H9 (cell line): ENCODE data around the gene MXRA5. TPM values are rescaled to one million over a fixed set of nuclear protein-coding genes. Genes with fewer than 3 reads are reported as not detected.

Source experiments
- DNase-seq: peaks from one replicate; pipeline ENCODE4 v3.0.0-alpha.2; 2017
- H2AFZ ChIP-seq: one replicate; pipeline ENCODE4 v1.6.1; 2013; ENCODE audit warnings: mild to moderate bottlenecking, low read length, control low read depth, moderate library complexity
- H2AK5ac ChIP-seq: 2 replicates; pipeline ENCODE4 v1.6.1; 2013; ENCODE audit warnings: low read length, control low read depth, mixed read lengths; ENCODE audit not compliant: insufficient read length
- H2BK120ac ChIP-seq: one replicate; pipeline ENCODE4 v1.6.1; 2013; ENCODE audit warnings: low read depth, mild to moderate bottlenecking, low read length, control low read depth, inconsistent platforms; ENCODE audit not compliant: poor library complexity, severe bottlenecking
- H2BK12ac ChIP-seq: 2 replicates; pipeline ENCODE4 v1.6.1; 2013; ENCODE audit warnings: low read length, control low read depth, mixed read lengths, low read depth; ENCODE audit not compliant: insufficient read length
- H2BK15ac ChIP-seq: 2 replicates; pipeline ENCODE4 v1.6.1; 2013; ENCODE audit warnings: low read depth, low read length, control low read depth
- H2BK20ac ChIP-seq: one replicate; pipeline ENCODE4 v1.6.1; 2013; ENCODE audit warnings: low read depth, mild to moderate bottlenecking, low read length, control low read depth, inconsistent platforms; ENCODE audit not compliant: poor library complexity, severe bottlenecking
- H2BK5ac ChIP-seq: 2 replicates; pipeline ENCODE4 v1.6.1; 2013; ENCODE audit warnings: low read length, control low read depth, mixed read lengths; ENCODE audit not compliant: insufficient read length
- H3K14ac ChIP-seq: 2 replicates; pipeline ENCODE4 v1.6.1; 2013; ENCODE audit warnings: low read length, control low read depth; ENCODE audit not compliant: insufficient read depth
- H3K18ac ChIP-seq: 2 replicates; pipeline ENCODE4 v1.6.1; 2013; ENCODE audit warnings: low read depth, mild to moderate bottlenecking, mixed read lengths, low read length, control low read depth; ENCODE audit not compliant: insufficient read length
- H3K23ac ChIP-seq: 2 replicates; pipeline ENCODE4 v1.6.1; 2013; ENCODE audit warnings: low read length, control low read depth, mixed read lengths, low read depth; ENCODE audit not compliant: insufficient read length
- H3K23me2 ChIP-seq: 2 replicates; pipeline ENCODE4 v1.6.1; 2013; ENCODE audit warnings: low read depth, mild to moderate bottlenecking, mixed read lengths, low read length, control low read depth; ENCODE audit not compliant: insufficient read length, poor library complexity, severe bottlenecking
- H3K27ac ChIP-seq: 2 replicates; pipeline ENCODE4 v1.5.1; 2013; ENCODE audit warnings: low read length, control low read depth, mixed read lengths, low read depth; ENCODE audit not compliant: insufficient read length
- H3K27me3 ChIP-seq: 2 replicates; pipeline ENCODE4 v1.6.1; 2013; ENCODE audit warnings: low read length, control low read depth, inconsistent platforms; ENCODE audit not compliant: insufficient read depth
- H3K4ac ChIP-seq: 2 replicates; pipeline ENCODE4 v1.6.1; 2013; ENCODE audit warnings: low read depth, mild to moderate bottlenecking, control low read depth, inconsistent platforms, low read length, moderate library complexity
- H3K4me1 ChIP-seq: 2 replicates; pipeline ENCODE4 v1.6.1; 2013; ENCODE audit warnings: low read length, control low read depth, inconsistent platforms; ENCODE audit not compliant: insufficient read depth
- H3K4me2 ChIP-seq: 2 replicates; pipeline ENCODE4 v1.6.1; 2013; ENCODE audit warnings: low read length, control low read depth, mixed read lengths; ENCODE audit not compliant: insufficient read length, insufficient read depth
- H3K56ac ChIP-seq: 2 replicates; pipeline ENCODE4 v1.6.1; 2013; ENCODE audit warnings: low read depth, mild to moderate bottlenecking, mixed read lengths, low read length, control low read depth; ENCODE audit not compliant: insufficient read length
- H3K79me1 ChIP-seq: 2 replicates; pipeline ENCODE4 v1.6.1; 2013; ENCODE audit warnings: low read depth, mild to moderate bottlenecking, moderate library complexity, low read length, control low read depth, inconsistent platforms; ENCODE audit not compliant: insufficient read depth, poor library complexity, severe bottlenecking
- H3K79me2 ChIP-seq: 2 replicates; pipeline ENCODE4 v1.6.1; 2013; ENCODE audit warnings: low read length, control low read depth, inconsistent platforms; ENCODE audit not compliant: insufficient read depth
- H3K9ac ChIP-seq: 2 replicates; pipeline ENCODE4 v1.6.1; 2013; ENCODE audit warnings: low read length, control low read depth, mixed read lengths; ENCODE audit not compliant: insufficient read length; ENCODE audit errors: extremely low read depth
- H3K9me3 ChIP-seq: one replicate; pipeline ENCODE4 v1.6.1; 2013; ENCODE audit warnings: low read depth, low read length, inconsistent platforms; ENCODE audit not compliant: control insufficient read depth
- H3T11ph ChIP-seq: one replicate; pipeline ENCODE4 v1.6.1; 2013; ENCODE audit warnings: mild to moderate bottlenecking, low read length, control low read depth, inconsistent platforms
- H4K20me1 ChIP-seq: one replicate; pipeline ENCODE4 v1.6.1; 2013; ENCODE audit not compliant: control insufficient read depth, insufficient read length, insufficient read depth
- H4K5ac ChIP-seq: 2 replicates; pipeline ENCODE4 v1.6.1; 2013; ENCODE audit warnings: low read depth, mild to moderate bottlenecking, mixed read lengths, low read length, control low read depth; ENCODE audit not compliant: insufficient read length
- H4K8ac ChIP-seq: replicated peaks from 2 replicates; pipeline ENCODE4 v1.6.1; 2013; ENCODE audit warnings: low read length, control low read depth, mixed read lengths, low read depth; ENCODE audit not compliant: insufficient read length
- H4K91ac ChIP-seq: 2 replicates; pipeline ENCODE4 v1.6.1; 2013; ENCODE audit warnings: low read depth, mild to moderate bottlenecking, moderate library complexity, mixed read lengths, low read length, control low read depth; ENCODE audit not compliant: insufficient read length
- H3K27ac Mint-ChIP-seq, 3 experiments: 2 replicates in 2 of 3; 3 replicates in 1 of 3; pipeline ENCODE4 v1.8.0; 2020 to 2021; ENCODE audit warnings: mixed read lengths in 3 of 3, mild to moderate bottlenecking in 1 of 3, moderate library complexity in 1 of 3
- H3K27me3 Mint-ChIP-seq: 2 replicates; pipeline ENCODE4 v1.8.0; 2021; ENCODE audit warnings: low read depth, mild to moderate bottlenecking, moderate library complexity, mixed read lengths
- H3K36me3 Mint-ChIP-seq, 3 experiments: 2 replicates in 2 of 3; 3 replicates in 1 of 3; pipeline ENCODE4 v1.8.0; 2020 to 2021; ENCODE audit warnings: low read depth in 3 of 3, mixed read lengths in 3 of 3; ENCODE audit not compliant: insufficient read depth in 1 of 3
- H3K4me1 Mint-ChIP-seq, 2 experiments: 2 replicates each; pipeline ENCODE4 v1.8.0; 2020; ENCODE audit warnings: mixed read lengths in 2 of 2
- H3K4me3 Mint-ChIP-seq, 2 experiments: 2 replicates in 1 of 2; 3 replicates in 1 of 2; pipeline ENCODE4 v1.8.0; 2020 to 2021; ENCODE audit warnings: mild to moderate bottlenecking in 2 of 2, mixed read lengths in 2 of 2, moderate library complexity in 1 of 2
- H3K9me3 Mint-ChIP-seq, 2 experiments: 2 replicates in 1 of 2; 3 replicates in 1 of 2; pipeline ENCODE4 v1.8.0; 2020; ENCODE audit warnings: mild to moderate bottlenecking in 2 of 2, mixed read lengths in 2 of 2, moderate library complexity in 1 of 2
- WGBS: extraction: QIAGEN DNeasy Blood & Tissue Kit; methylation state at CpG from one replicate; pipeline ENCODE4 v1.1.7; 2013; ENCODE audit warnings: missing lambda C conversion rate, low lambda C conversion rate, mixed read lengths; ENCODE audit not compliant: insufficient read length; ENCODE audit errors: extremely low coverage; 5-methylcytosine and 5-hydroxymethylcytosine counted together
- total RNA-seq: library from RNA; stranded (reverse); gene quantifications from 2 replicates; pipeline ENCODE4 v1.2.1, GENCODE V29; 2021
- TF ChIP-seq, protein P1 (sequence below): fragments of 200-600 bp; sonication (generic); conservative IDR thresholded peaks from 3 replicates; pipeline ENCODE4 v1.8.0; 2021; ENCODE audit warnings: antibody characterized with exemption, mild to moderate bottlenecking

Gene MXRA5
- total RNA-seq, 1 experiment from 2014 or later: 1.0 TPM

GRCh38 chrX:3388457-3388856 is 42.0 kb upstream of the MXRA5 start:
- Mint-ChIP-seq H3K9me3 (no peaks in the 10 kb centered on the region; a peak in 1 of 5 replicates), H3K36me3 (no peaks in the 10 kb centered on the region), H3K4me1 (no peaks in the 10 kb centered on the region), H3K4me3 (no peak overlapping the region), H3K27me3 (no peaks in the 10 kb centered on the region; the same call in 1 of the 2 replicates), H3K27ac (no peak overlapping the region)
- no peak overlapping the region for H3K27ac ChIP-seq
- H2BK12ac ChIP-seq: no peak overlapping the region
- no peak overlapping the region for H2BK5ac ChIP-seq
- no peak overlapping the region for H3K4me2 ChIP-seq
- H3K4ac ChIP-seq: no peak overlapping the region
- H3K56ac ChIP-seq: no peak overlapping the region
- no peak overlapping the region for H4K8ac ChIP-seq
- no peaks in the 10 kb centered on the region for H3K9me3 ChIP-seq
- H3K23me2 ChIP-seq: no peaks in the 10 kb centered on the region
- H4K5ac ChIP-seq: no peak overlapping the region
- no peak for DNase-seq
- H2AFZ ChIP-seq: no peak overlapping the region
- no peak overlapping the region for H3K9ac ChIP-seq
- H3T11ph ChIP-seq: no peak overlapping the region
- no peaks in the 10 kb centered on the region for H4K20me1 ChIP-seq
- H3K79me1 ChIP-seq: no peaks in the 10 kb centered on the region
- no peaks in the 10 kb centered on the region for H3K27me3 ChIP-seq
- no peak overlapping the region for H2BK120ac ChIP-seq
- H3K14ac ChIP-seq: no peak overlapping the region
- H3K79me2 ChIP-seq: no peaks in the 10 kb centered on the region
- H3K23ac ChIP-seq: no peak overlapping the region
- WGBS: no CpG with 5 or more reads among the region's 2 CpGs
- no peak overlapping the region for H2BK15ac ChIP-seq
- no peak overlapping the region for H3K18ac ChIP-seq
- no peak overlapping the region for H4K91ac ChIP-seq
- H3K4me1 ChIP-seq: no peaks in the 10 kb centered on the region
- no peak overlapping the region for H2AK5ac ChIP-seq
- H2BK20ac ChIP-seq: no peak overlapping the region
- TF ChIP-seq, protein P1, sequence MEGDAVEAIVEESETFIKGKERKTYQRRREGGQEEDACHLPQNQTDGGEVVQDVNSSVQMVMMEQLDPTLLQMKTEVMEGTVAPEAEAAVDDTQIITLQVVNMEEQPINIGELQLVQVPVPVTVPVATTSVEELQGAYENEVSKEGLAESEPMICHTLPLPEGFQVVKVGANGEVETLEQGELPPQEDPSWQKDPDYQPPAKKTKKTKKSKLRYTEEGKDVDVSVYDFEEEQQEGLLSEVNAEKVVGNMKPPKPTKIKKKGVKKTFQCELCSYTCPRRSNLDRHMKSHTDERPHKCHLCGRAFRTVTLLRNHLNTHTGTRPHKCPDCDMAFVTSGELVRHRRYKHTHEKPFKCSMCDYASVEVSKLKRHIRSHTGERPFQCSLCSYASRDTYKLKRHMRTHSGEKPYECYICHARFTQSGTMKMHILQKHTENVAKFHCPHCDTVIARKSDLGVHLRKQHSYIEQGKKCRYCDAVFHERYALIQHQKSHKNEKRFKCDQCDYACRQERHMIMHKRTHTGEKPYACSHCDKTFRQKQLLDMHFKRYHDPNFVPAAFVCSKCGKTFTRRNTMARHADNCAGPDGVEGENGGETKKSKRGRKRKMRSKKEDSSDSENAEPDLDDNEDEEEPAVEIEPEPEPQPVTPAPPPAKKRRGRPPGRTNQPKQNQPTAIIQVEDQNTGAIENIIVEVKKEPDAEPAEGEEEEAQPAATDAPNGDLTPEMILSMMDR: no peak
